Uterus (tissue), 4 donors: ENCODE measurements around the gene PRSS12. TPM values are rescaled to one million over a fixed set of nuclear protein-coding genes. Genes with fewer than 3 reads are reported as not detected.
"Not testable (repeated sequence)": the region's sequence is repeated elsewhere in the genome, so short reads cannot be mapped to it uniquely, and the experiment has no call there.

ENCODE experiments used
- DNase-seq, 2 donors: peaks; one replicate each; pipeline ENCODE4 v3.0.0-alpha.2; 2019 to 2020
- H3K27ac ChIP-seq, 2 donors: fragments of 200-600 bp; sonication (generic); 1 replicate in 1 of 2; 2 replicates in 1 of 2; pipeline ENCODE4 v1.5.1; 2016 to 2018
- H3K27me3 ChIP-seq, 2 donors: fragments of 200-600 bp; sonication (generic); one replicate each; pipeline ENCODE4 v1.5.1; 2018 to 2019; ENCODE audit warnings: control low read depth in 1 of 2
- H3K36me3 ChIP-seq, 2 donors: fragments of 200-600 bp; sonication (generic); one replicate each; pipeline ENCODE4 v1.5.1; 2019; ENCODE audit warnings: control low read depth in 1 of 2
- H3K4me1 ChIP-seq, 2 donors: fragments of 200-600 bp; sonication (generic); one replicate each; pipeline ENCODE4 v1.5.1; 2018 to 2019; ENCODE audit warnings: control low read depth in 1 of 2
- H3K4me3 ChIP-seq, 2 donors: fragments of 200-600 bp; sonication (generic); 1 replicate in 1 of 2; 2 replicates in 1 of 2; pipeline ENCODE4 v1.5.1; 2018 to 2019; ENCODE audit warnings: mild to moderate bottlenecking in 1 of 2
- H3K9me3 ChIP-seq, 2 donors: fragments of 200-600 bp; sonication (generic); one replicate each; pipeline ENCODE4 v1.5.1; 2019; ENCODE audit warnings: control low read depth in 1 of 2
- POLR2A ChIP-seq, 2 donors: fragments of 450-650 bp; IDR thresholded peaks; one replicate each; pipeline ENCODE4 v1.6.1; 2016; ENCODE audit warnings: antibody characterized with exemption in 2 of 2, mild to moderate bottlenecking in 1 of 2, moderate library complexity in 1 of 2
- intact Hi-C: fragments of 100-400 bp; cut with DNase I; formaldehyde crosslinking; loops from one replicate; pipeline ENCODE4 v1.15.1; 2023; ENCODE audit warnings: low total_unique reads
- total RNA-seq, 4 donors: library from RNA; depleted of rRNA in 3 of 4; stranded (reverse); fragments of >200 nt in 3 of 4; gene quantifications; one replicate each; pipeline versions ENCODE4 v1.1.0 to v1.2.4, GENCODE V29; 2014 to 2023
- TF ChIP-seq, protein P1 (sequence below), 4 experiments: fragments of 200-600 bp in 2 of 4; fragments of 450-650 bp in 2 of 4; sonication (generic) in 2 of 4; IDR thresholded peaks; one replicate each; pipeline ENCODE4 v1.5.1; 2016 to 2019; ENCODE audit warnings: antibody characterized with exemption in 4 of 4, mild to moderate bottlenecking in 2 of 4, moderate library complexity in 1 of 4
- donor health status: DM: yes; HTN: yes; CAD: no.

PRSS12 gene
- total RNA-seq, 4 donors from 2014 or later = 0.15 to 52.1 (median 7.2) TPM

- H3K4me1 ChIP-seq = no peaks in the 10 kb centered on the region
- no peaks in the 10 kb centered on the region for H3K36me3 ChIP-seq
- H3K27ac ChIP-seq = no peak overlapping the region
- intact Hi-C loops = no loop called here
- no peaks in the 10 kb centered on the region for H3K9me3 ChIP-seq
- no peak overlapping the region for H3K4me3 ChIP-seq
- TF ChIP-seq POLR2A (IDR thresholded peaks at IDR 0.05) = no peak
- TF ChIP-seq, protein P1, sequence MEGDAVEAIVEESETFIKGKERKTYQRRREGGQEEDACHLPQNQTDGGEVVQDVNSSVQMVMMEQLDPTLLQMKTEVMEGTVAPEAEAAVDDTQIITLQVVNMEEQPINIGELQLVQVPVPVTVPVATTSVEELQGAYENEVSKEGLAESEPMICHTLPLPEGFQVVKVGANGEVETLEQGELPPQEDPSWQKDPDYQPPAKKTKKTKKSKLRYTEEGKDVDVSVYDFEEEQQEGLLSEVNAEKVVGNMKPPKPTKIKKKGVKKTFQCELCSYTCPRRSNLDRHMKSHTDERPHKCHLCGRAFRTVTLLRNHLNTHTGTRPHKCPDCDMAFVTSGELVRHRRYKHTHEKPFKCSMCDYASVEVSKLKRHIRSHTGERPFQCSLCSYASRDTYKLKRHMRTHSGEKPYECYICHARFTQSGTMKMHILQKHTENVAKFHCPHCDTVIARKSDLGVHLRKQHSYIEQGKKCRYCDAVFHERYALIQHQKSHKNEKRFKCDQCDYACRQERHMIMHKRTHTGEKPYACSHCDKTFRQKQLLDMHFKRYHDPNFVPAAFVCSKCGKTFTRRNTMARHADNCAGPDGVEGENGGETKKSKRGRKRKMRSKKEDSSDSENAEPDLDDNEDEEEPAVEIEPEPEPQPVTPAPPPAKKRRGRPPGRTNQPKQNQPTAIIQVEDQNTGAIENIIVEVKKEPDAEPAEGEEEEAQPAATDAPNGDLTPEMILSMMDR (IDR thresholded peaks at IDR 0.05) = no peak
- no peaks in the 10 kb centered on the region for H3K27me3 ChIP-seq
- DNase-seq = no peak
These were observed 35.1 kb downstream of the PRSS12 start for GRCh38 chr4:118317691-118318090.

GRCh38 chr4:118314221-118314620 lies 38.6 kb downstream of the PRSS12 start:
- Histone ChIP-seq H3K4me1 (no peaks in the 10 kb centered on the region), H3K4me3 (no peak overlapping the region), H3K27me3 (no peaks in the 10 kb centered on the region), H3K9me3 (no peaks in the 10 kb centered on the region), H3K27ac (no peak overlapping the region), H3K36me3 (no peaks in the 10 kb centered on the region)
- intact Hi-C loops = no loop called here
- no peak for TF ChIP-seq POLR2A (IDR thresholded peaks at IDR 0.05)
- TF ChIP-seq, protein P1 (IDR thresholded peaks at IDR 0.05) = no peak
- DNase-seq = no peak

DNA sequence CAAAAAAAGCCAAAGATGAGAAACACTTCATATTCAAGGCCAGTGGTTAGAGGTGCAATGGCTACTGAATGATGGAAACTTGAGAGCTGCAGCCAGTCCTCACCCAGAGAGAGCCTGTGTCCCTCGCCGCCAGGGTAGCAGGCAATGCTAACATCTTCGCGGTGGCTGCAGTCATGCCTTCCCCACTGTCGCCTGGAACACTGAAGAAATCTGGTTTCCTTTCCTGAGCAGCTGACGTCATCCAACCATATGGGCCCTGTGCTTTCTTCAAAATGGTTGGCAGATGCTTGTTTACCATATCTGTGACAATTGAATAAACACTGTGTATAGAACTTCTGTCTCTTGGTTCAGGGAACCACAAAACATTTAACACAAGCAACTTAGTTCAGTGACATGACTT lies 39.7 kb downstream of the PRSS12 start:
- intact Hi-C loops = no loop called here

DNA sequence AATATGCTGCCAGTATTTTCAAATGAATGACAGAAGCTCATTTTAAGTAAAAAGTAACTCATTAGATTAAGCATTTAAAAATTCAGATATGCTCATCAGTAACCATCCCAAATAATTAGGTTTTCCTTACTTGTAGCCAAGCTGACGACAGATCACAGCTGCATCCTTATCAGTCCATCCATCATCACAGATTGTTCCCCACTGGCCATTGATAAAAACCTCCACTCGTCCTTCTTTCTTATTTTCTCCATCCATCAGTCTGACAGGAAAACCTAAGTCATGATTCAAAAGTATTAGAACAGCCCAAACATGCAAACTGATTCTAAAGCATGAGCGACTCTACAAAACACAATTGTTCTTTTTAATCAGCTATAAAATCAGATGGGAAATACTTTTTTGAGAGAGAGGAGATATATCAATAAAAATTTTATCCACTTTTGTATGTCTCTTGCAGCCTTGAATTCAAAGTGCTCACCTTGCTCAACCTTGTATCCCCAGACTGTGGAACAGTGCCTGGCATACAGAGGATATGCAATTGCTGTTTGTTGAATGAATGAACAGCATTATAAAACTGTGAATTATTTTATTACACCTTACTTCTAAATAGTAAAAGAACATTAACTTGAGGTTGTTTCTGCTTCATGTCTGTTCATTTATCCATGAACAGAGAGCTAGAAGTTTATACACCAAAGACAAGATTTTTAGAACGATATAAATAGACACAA lies 44.3 kb downstream of the PRSS12 start:
- Histone ChIP-seq H3K4me3 (no peak overlapping the region), H3K9me3 (no peaks in the 10 kb centered on the region), H3K36me3 (no peaks in the 10 kb centered on the region), H3K27me3 (no peaks in the 10 kb centered on the region), H3K27ac (no peak overlapping the region), H3K4me1 (no peaks in the 10 kb centered on the region)
- intact Hi-C loops = no loop called here
- DNase-seq = no peak
- TF ChIP-seq, protein P1 (IDR thresholded peaks at IDR 0.05) = no peak
- TF ChIP-seq POLR2A (IDR thresholded peaks at IDR 0.05) = no peak

More for the DNA sequence above, 39.7 kb downstream of the PRSS12 start:
- Histone ChIP-seq H3K4me1 (no peaks in the 10 kb centered on the region), H3K4me3 (no peak overlapping the region), H3K36me3 (no peaks in the 10 kb centered on the region), H3K9me3 (no peaks in the 10 kb centered on the region), H3K27ac (no peak overlapping the region), H3K27me3 (no peaks in the 10 kb centered on the region)
- TF ChIP-seq, protein P1 (IDR thresholded peaks at IDR 0.05) = no peak
- no peak for TF ChIP-seq POLR2A (IDR thresholded peaks at IDR 0.05)
- DNase-seq = no peak

DNA sequence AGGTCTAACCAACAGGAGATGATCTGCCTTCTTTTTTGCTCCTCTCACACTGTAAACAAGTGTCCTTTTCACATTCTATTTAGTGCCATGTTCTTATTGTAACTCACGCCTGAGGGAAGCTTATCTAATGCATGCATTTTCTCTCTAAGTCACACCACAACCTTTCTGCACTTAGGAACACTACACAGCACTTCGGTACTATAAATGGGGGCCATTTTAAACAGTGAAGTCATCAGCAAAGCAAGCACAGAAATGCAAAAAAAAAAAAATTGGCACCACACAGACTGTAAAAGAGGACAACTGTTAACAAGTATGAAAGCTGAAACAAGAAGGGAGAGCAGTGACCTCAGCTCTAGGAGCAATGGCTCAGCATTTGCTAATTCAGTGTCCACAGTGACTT lies 45.2 kb downstream of the PRSS12 start:
- intact Hi-C loops = no loop called here

GRCh38 chr4:118299619-118300018 lies 53.2 kb downstream of the PRSS12 start:
- H3K27ac ChIP-seq, H3K27me3 ChIP-seq, intact Hi-C loops, H3K4me1 ChIP-seq, H3K36me3 ChIP-seq, H3K9me3 ChIP-seq, DNase-seq, H3K4me3 ChIP-seq: not testable (repeated sequence)

More for the DNA sequence above, 45.2 kb downstream of the PRSS12 start:
- Histone ChIP-seq H3K9me3 (no peaks in the 10 kb centered on the region), H3K36me3 (no peaks in the 10 kb centered on the region), H3K4me1 (no peaks in the 10 kb centered on the region), H3K4me3 (no peak overlapping the region), H3K27ac (no peak overlapping the region), H3K27me3 (no peaks in the 10 kb centered on the region)
- no peak for DNase-seq
- TF ChIP-seq, protein P1 (IDR thresholded peaks at IDR 0.05) = no peak
- TF ChIP-seq POLR2A (IDR thresholded peaks at IDR 0.05) = no peak
